ENCODE data around the gene SLC22A12. TPM values are rescaled to one million over a fixed set of nuclear protein-coding genes. Genes with fewer than 3 reads are reported as not detected.
"Not testable (repeated sequence)": the region's sequence is repeated elsewhere in the genome, so short reads cannot be mapped to it uniquely, and the experiment has no call there.

SLC22A12 gene
- polyA plus RNA-seq, 1 donor, result 3.8 TPM

- DNase-seq, result no peak
These were observed 5.9 kb upstream of the SLC22A12 start for GRCh38 chr11:64585150-64585549.

DNA sequence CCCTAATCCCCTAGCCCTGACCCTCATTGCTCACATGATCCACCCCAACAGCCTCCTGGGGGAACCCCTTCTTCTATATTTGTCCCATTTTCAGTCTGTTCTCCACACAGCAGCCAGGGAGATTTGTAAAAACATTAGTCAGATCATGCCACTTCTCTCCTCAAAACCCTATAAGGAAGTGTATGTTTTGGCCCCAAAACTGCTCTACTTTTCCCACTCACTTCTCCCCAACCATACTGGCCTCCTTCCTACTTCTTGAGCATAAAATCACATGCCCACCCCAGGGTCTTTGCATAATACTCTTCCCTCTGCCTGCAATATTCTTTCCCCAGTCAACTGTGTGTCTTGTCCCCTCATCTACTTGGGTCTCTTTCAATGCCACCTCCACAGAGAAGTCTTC, 4.7 kb upstream of the SLC22A12 start:
- no peak for DNase-seq

GRCh38 chr11:64588701-64589100, 2.3 kb upstream of the SLC22A12 start:
- DNase-seq, result no peak

DNA sequence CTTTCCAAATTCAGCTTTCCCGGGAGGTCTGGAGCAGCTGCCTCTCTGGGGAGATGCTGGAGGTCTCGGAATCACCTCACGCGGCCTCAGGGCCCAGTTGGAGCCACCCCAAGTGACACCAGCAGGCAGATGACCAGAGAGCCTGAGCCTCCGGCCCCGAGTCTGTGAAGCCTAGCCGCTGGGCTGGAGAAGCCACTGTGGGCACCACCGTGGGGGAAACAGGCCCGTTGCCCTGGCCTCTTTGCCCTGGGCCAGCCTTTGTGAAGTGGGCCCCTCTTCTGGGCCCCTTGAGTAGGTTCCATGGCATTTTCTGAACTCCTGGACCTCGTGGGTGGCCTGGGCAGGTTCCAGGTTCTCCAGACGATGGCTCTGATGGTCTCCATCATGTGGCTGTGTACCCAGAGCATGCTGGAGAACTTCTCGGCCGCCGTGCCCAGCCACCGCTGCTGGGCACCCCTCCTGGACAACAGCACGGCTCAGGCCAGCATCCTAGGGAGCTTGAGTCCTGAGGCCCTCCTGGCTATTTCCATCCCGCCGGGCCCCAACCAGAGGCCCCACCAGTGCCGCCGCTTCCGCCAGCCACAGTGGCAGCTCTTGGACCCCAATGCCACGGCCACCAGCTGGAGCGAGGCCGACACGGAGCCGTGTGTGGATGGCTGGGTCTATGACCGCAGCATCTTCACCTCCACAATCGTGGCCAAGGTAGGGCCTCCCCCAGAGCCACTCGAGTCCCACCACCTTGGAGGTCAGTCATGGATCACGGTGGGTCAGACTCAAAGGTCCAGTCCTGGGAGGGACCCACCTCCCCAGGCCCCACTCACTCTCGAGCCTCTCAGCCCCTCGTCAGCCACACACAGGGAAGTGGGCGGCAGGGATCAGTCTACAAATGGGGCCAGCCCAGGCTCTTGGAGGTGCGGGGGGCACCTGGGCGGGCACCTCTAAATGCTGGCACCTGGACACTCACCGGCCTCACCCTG, 525 bp downstream of the SLC22A12 start:
- no peak for DNase-seq

DNA sequence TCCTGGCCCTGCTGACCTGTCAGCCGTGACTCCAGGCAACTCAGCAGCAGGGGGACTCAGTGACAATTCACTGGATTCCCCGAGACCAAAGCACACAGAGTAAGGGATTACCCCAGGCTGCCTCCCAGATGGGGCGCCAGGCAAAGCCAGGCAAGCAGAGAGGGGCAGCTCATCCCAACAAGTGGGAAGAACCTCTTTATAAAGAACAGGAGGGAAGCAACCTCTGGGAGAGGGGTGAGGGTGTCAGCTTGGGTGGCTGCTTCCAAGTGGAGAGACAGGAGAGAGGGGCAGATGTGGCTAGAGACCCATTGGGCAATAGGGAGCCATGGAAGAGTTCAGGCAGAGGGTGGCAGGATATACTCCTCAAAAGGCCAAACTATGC, 1.2 kb downstream of the SLC22A12 start:
- DNase-seq, result no peak

DNA sequence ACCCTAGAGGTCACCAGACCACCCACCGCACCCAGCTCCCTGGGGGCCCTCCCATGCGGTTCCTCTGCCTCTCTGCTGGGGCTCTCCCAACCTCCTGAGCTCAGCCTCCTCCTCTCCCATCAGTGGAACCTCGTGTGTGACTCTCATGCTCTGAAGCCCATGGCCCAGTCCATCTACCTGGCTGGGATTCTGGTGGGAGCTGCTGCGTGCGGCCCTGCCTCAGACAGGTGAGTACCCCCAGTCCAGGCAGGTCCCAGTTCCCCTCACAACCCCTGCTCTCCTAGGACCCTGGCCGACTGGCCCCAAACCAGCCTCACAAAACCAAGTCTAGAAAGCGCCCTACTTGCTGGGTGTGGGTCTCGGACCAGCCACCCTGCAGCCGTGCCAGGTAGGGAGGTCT, 1.6 kb downstream of the SLC22A12 start:
- no peak for DNase-seq

DNA sequence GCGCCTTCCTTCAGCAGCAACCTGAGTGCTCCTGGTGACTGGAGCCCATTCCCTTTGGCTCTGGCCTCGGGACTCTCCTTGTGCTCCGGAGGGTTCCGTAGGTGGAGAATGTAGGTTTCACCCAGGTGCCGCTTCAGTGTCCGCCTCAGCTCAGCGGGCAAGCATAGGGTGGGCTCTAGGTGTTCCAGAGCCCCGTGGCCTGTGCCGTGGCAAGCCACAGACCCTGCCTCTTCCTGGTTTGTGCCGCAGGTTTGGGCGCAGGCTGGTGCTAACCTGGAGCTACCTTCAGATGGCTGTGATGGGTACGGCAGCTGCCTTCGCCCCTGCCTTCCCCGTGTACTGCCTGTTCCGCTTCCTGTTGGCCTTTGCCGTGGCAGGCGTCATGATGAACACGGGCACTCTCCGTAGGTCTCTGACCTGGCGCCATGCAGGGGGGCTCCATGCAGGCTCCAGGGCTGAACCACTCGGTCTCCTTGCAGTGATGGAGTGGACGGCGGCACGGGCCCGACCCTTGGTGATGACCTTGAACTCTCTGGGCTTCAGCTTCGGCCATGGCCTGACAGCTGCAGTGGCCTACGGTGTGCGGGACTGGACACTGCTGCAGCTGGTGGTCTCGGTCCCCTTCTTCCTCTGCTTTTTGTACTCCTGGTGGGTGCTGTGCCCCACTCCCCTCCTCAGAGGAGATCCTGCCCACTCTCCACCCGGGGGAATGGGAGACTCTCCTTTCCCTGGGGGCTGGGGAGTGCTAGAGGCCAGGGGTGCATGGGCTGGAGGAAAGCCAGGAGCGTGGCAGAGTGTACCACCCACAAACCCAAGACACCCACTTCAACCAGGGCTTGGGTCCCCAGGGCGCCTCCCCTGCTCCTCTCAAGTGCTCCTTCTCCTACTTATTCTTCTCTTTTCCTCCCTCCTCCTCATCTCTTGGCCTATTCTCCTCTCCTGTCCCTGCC, 2.4 kb downstream of the SLC22A12 start:
- DNase-seq, result no peak

DNA sequence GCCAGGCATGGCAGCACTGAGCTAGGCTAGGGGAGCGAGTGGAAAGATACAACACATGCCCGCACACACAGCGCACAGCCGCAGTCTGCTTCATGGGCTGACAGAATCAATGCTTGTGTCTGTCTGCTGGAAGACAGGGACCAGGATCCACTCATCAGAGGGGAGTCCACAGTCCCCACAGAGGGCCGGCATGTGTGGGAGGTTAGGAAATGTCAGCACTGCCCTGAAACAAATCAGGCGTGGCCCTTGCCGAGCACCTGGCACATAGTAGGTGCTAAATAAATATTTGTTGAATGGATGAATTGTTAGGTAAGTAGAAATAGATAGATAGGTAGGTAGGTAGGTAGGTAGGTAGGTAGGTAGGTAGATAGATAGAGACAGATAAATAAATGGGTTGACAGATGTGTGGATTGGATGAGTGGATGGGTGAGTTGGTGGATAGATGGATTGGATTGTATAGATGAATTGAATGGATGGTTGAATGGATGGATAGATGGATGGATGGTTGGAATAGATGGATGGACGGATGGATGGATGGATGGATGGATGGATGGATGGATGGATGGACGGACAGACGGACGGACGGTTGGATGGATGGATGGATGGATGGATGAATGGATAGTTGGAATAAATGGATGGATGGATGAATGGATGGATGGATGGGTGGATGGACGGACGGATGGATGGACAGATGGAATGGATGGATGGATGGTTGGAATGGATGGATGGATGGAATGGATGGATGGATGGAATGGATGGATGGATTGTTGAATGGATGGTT, 3.3 kb downstream of the SLC22A12 start:
- no peak for DNase-seq

DNA sequence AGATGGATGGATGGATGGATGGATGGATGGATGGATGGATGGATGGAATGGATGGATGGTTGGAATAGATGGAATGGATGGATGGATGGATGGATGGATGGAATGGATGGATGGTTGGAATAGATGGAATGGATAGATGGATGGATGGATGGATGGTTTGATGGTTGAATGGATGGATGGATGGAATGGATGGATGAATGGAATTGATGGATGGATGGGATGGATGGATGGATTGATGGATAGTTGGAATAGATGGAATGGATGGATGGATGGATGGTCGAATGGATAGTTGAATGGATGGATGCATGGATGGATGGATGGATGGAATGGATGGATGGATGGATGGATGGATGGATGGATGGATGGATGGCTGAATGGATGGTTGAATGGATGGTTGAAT, 4.9 kb downstream of the SLC22A12 start:
- not testable (repeated sequence) for DNase-seq

- DNase-seq, result no peak
These were observed 6.7 kb downstream of the SLC22A12 start for GRCh38 chr11:64597671-64598101.

GRCh38 chr11:64598106-64598796, 7.2 kb downstream of the SLC22A12 start:
- no peak for DNase-seq

GRCh38 chr11:64598797-64599697, 8.0 kb downstream of the SLC22A12 start:
- DNase-seq, result no peak

DNA sequence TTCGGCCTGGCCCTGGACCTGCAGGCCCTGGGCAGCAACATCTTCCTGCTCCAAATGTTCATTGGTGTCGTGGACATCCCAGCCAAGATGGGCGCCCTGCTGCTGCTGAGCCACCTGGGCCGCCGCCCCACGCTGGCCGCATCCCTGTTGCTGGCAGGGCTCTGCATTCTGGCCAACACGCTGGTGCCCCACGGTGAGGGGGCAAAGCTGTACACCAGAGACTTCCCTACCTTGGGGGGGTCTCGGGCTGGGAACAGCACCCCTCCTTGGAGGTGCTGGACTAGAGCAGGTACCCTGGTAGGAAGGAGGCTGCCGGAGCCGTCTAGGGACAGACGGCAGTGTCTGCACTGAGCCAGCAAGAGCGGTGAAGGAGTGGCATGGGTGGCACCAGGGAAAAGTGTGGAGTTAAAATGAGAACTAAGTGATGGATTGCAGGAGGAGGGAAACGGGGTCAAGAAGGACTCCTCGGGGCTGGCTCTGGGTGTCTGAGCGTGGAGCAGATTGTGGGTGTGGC, 8.7 kb downstream of the SLC22A12 start:
- DNase-seq, result no peak

- no peak for DNase-seq
These were observed 9.4 kb downstream of the SLC22A12 start for GRCh38 chr11:64600281-64600992.

DNA sequence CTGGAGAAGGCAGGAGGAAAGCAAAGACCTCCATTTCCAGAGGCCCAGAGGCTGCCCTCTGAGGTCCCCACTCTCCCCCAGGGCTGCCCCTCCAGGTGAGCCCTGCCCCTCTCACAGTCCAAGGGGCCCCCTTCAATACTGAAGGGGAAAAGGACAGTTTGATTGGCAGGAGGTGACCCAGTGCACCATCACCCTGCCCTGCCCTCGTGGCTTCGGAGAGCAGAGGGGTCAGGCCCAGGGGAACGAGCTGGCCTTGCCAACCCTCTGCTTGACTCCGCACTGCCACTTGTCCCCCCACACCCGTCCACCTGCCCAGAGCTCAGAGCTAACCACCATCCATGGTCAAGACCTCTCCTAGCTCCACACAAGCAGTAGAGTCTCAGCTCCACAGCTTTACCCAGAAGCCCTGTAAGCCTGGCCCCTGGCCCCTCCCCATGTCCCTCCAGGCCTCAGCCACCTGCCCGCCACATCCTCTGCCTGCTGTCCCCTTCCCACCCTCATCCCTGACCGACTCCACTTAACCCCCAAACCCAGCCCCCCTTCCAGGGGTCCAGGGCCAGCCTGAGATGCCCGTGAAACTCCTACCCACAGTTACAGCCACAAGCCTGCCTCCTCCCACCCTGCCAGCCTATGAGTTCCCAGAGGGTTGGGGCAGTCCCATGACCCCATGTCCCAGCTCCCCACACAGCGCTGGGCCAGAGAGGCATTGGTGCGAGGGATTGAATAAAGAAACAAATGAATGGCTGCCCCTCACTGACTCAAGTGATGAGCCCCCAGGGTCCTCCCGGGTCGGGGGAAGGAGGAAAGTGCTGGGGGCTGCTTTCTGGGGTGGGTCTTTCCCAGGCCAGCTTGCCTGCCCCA, 10.8 kb downstream of the SLC22A12 start:
- DNase-seq, result no peak

GRCh38 chr11:64602466-64603070, 11.5 kb downstream of the SLC22A12 start:
- no peak for DNase-seq

GRCh38 chr11:64603411-64604110, 12.5 kb downstream of the SLC22A12 start:
- DNase-seq, result no peak

Data from left kidney (tissue), 2 donors.